HepG2 (cell line): ENCODE results near the gene MLANA.

Source experiments
- CTCF ChIP-seq: sonication (generic); formaldehyde crosslinking; IDR thresholded peaks from 2 replicates; pipeline ENCODE4 v1.5.0; 2020; ENCODE audit warnings: mild to moderate bottlenecking, missing genetic modification reagents, moderate library complexity
- ELK4 ChIP-seq: sonication (generic); formaldehyde crosslinking; IDR thresholded peaks from 2 replicates; pipeline ENCODE4 v1.9.0; 2021; ENCODE audit warnings: missing genetic modification reagents, borderline replicate concordance
- FOXJ3 ChIP-seq: sonication (generic); formaldehyde crosslinking; IDR thresholded peaks from 2 replicates; pipeline ENCODE4 v1.4.0; 2020; ENCODE audit warnings: missing genetic modification reagents, mild to moderate bottlenecking, borderline replicate concordance
- GTF2F1 ChIP-seq: fragments of 150-350 bp; IDR thresholded peaks from 2 replicates; pipeline ENCODE4 v1.6.1; 2014; ENCODE audit warnings: low read length
- HINFP ChIP-seq: sonication (generic); formaldehyde crosslinking; IDR thresholded peaks from 2 replicates; pipeline ENCODE4 v1.4.0; 2020; ENCODE audit warnings: low read depth, mild to moderate bottlenecking, missing genetic modification reagents
- POLR2A ChIP-seq, 2 experiments: IDR thresholded peaks; 2 replicates each; pipeline ENCODE4 v1.6.1; 2011; ENCODE audit warnings: low read depth in 2 of 2, low read length in 2 of 2, mild to moderate bottlenecking in 1 of 2, moderate library complexity in 1 of 2; ENCODE audit not compliant: insufficient read depth in 1 of 2
- PRDM4 ChIP-seq: sonication (generic); formaldehyde crosslinking; IDR thresholded peaks from 2 replicates; pipeline ENCODE4 v1.9.0; 2021; ENCODE audit warnings: missing genetic modification reagents, borderline replicate concordance
- SMC3 ChIP-seq: IDR thresholded peaks from 2 replicates; pipeline ENCODE4 v1.6.1; 2011; ENCODE audit warnings: low read length, improper control_type of control experiment
- TCF7L2 ChIP-seq: IDR thresholded peaks from 2 replicates; pipeline ENCODE4 v1.6.1; 2011; ENCODE audit warnings: mild to moderate bottlenecking, low read depth, low read length, moderate library complexity
- U2AF1 ChIP-seq: fragments of 200-400 bp; formaldehyde crosslinking; optimal IDR thresholded peaks from 2 replicates; pipeline ENCODE3; 2017; ENCODE audit warnings: mild to moderate bottlenecking, low read depth, low read length
- ZBTB1 ChIP-seq: sonication (generic); formaldehyde crosslinking; IDR thresholded peaks from 2 replicates; pipeline ENCODE4 v1.4.0; 2020; ENCODE audit warnings: missing genetic modification reagents, borderline replicate concordance
- ZBTB7A ChIP-seq: sonication (generic); formaldehyde crosslinking; IDR thresholded peaks from 2 replicates; pipeline ENCODE4 v1.8.0; 2022; ENCODE audit warnings: mild to moderate bottlenecking, missing genetic modification reagents
- ZNF704 ChIP-seq: sonication (generic); formaldehyde crosslinking; IDR thresholded peaks from 2 replicates; pipeline ENCODE4 v1.8.1; 2023; ENCODE audit warnings: mild to moderate bottlenecking, inconsistent platforms, moderate library complexity, missing genetic modification reagents, borderline replicate concordance

- TF ChIP-seq POLR2A (IDR thresholded peaks at IDR 0.05; ENCODE audit: insufficient read depth in 1 of 2, low read depth in 2 of 2, low read length in 2 of 2) (no peak), GTF2F1 (no peak), PRDM4 (CRISPR knock-in tag) (no peak), ZNF704 (CRISPR knock-in tag) (no peak), ZBTB7A (CRISPR knock-in tag) (no peak), FOXJ3 (CRISPR knock-in tag) (no peak), TCF7L2 (no peak), HINFP (CRISPR knock-in tag) (no peak), ELK4 (CRISPR knock-in tag) (no peak), U2AF1 (no peak), SMC3 (no peak), ZBTB1 (CRISPR knock-in tag) (no peak), CTCF (CRISPR knock-in tag) (no peak)
Observed at GRCh38 chr9:5851445-5851844, 39.2 kb upstream of the MLANA start.
